ENCODE results near the gene PRELID2.

The PRELID2 gene

GRCh38 chr5:145775411-145775810 is 59.7 kb downstream of the PRELID2 start:
- Histone ChIP-seq H3F3A (ENCODE audit: low read depth) (no peaks in the 10 kb centered on the region), H3K9ac (ENCODE audit: low read depth, low read length, poor library complexity, severe bottlenecking) (no peak overlapping the region), H3K27me3 (ENCODE audit: insufficient read depth, low read length, poor library complexity, severe bottlenecking) (no peaks in the 10 kb centered on the region), H3K36me3 (ENCODE audit: insufficient read depth, low read length) (peaks cover 19% of the 10 kb centered on the region; the same call in 1 of the 2 replicates), H3K4me1 (ENCODE audit: insufficient read depth, low read length, poor library complexity, severe bottlenecking) (no peaks in the 10 kb centered on the region), H2AFZ (ENCODE audit: low read length) (no peak overlapping the region), H4K20me1 (ENCODE audit: insufficient read depth, low read length, poor library complexity, severe bottlenecking) (no peaks in the 10 kb centered on the region), H3K4me2 (ENCODE audit: low read depth, low read length, poor library complexity, severe bottlenecking) (no peak overlapping the region), H3K9me3 (ENCODE audit: insufficient read depth, low read depth, low read length) (no peaks in the 10 kb centered on the region), H3K9me2 (replicated peaks; ENCODE audit: low read depth, low read length) (no peaks in the 10 kb centered on the region), H3K79me2 (ENCODE audit: insufficient read depth, low read length) (no peaks in the 10 kb centered on the region), H3K4me3 (ENCODE audit: low read length, poor library complexity, severe bottlenecking) (no peak overlapping the region)
- TF ChIP-seq CTCF (conservative IDR thresholded peaks at IDR 0.05; ENCODE audit: low read length) (no peak), EZH2phosphoT487 (IDR thresholded peaks at IDR 0.05; ENCODE audit: borderline replicate concordance) (no peak)

- H3K9me3 ChIP-seq (ENCODE audit: insufficient read depth, low read depth, low read length), result no peaks in the 10 kb centered on the region
- no peak overlapping the region for H2AFZ ChIP-seq (ENCODE audit: low read length)
- peaks cover 19% of the 10 kb centered on the region; the same call in 1 of the 2 replicates for H3K36me3 ChIP-seq (ENCODE audit: insufficient read depth, low read length)
- no peaks in the 10 kb centered on the region for H3K27me3 ChIP-seq (ENCODE audit: insufficient read depth, low read length, poor library complexity, severe bottlenecking)
- H3K4me1 ChIP-seq (ENCODE audit: insufficient read depth, low read length, poor library complexity, severe bottlenecking), result no peaks in the 10 kb centered on the region
- no peaks in the 10 kb centered on the region for H3K9me2 ChIP-seq (replicated peaks; ENCODE audit: low read depth, low read length)
- H4K20me1 ChIP-seq (ENCODE audit: insufficient read depth, low read length, poor library complexity, severe bottlenecking), result no peaks in the 10 kb centered on the region
- H3K9ac ChIP-seq (ENCODE audit: low read depth, low read length, poor library complexity, severe bottlenecking), result no peak overlapping the region
- no peak overlapping the region for H3K4me3 ChIP-seq (ENCODE audit: low read length, poor library complexity, severe bottlenecking)
- H3F3A ChIP-seq (ENCODE audit: low read depth), result no peaks in the 10 kb centered on the region
- no peak overlapping the region for H3K4me2 ChIP-seq (ENCODE audit: low read depth, low read length, poor library complexity, severe bottlenecking)
- H3K79me2 ChIP-seq (ENCODE audit: insufficient read depth, low read length), result no peaks in the 10 kb centered on the region
- no peak for TF ChIP-seq EZH2phosphoT487 (IDR thresholded peaks at IDR 0.05; ENCODE audit: borderline replicate concordance)
- no peak for TF ChIP-seq CTCF (conservative IDR thresholded peaks at IDR 0.05; ENCODE audit: low read length)
Observed at GRCh38 chr5:145774442-145774841, 60.7 kb downstream of the PRELID2 start.

- H2AFZ ChIP-seq (ENCODE audit: low read length), result no peak overlapping the region
- H3K4me2 ChIP-seq (ENCODE audit: low read depth, low read length, poor library complexity, severe bottlenecking), result no peak overlapping the region
- H3K36me3 ChIP-seq (ENCODE audit: insufficient read depth, low read length), result peaks cover 15% of the 10 kb centered on the region; the same call in 1 of the 2 replicates
- H3K9me2 ChIP-seq (replicated peaks; ENCODE audit: low read depth, low read length), result no peaks in the 10 kb centered on the region
- H3K79me2 ChIP-seq (ENCODE audit: insufficient read depth, low read length), result no peaks in the 10 kb centered on the region
- H3F3A ChIP-seq (ENCODE audit: low read depth), result no peaks in the 10 kb centered on the region
- no peaks in the 10 kb centered on the region for H3K4me1 ChIP-seq (ENCODE audit: insufficient read depth, low read length, poor library complexity, severe bottlenecking)
- no peak for TF ChIP-seq EZH2phosphoT487 (IDR thresholded peaks at IDR 0.05; ENCODE audit: borderline replicate concordance)
- TF ChIP-seq CTCF (conservative IDR thresholded peaks at IDR 0.05; ENCODE audit: low read length), result no peak
- no peaks in the 10 kb centered on the region for H3K27me3 ChIP-seq (ENCODE audit: insufficient read depth, low read length, poor library complexity, severe bottlenecking)
- H3K9ac ChIP-seq (ENCODE audit: low read depth, low read length, poor library complexity, severe bottlenecking), result no peak overlapping the region
- no peak overlapping the region for H3K4me3 ChIP-seq (ENCODE audit: low read length, poor library complexity, severe bottlenecking)
- no peaks in the 10 kb centered on the region for H4K20me1 ChIP-seq (ENCODE audit: insufficient read depth, low read length, poor library complexity, severe bottlenecking)
- H3K9me3 ChIP-seq (ENCODE audit: insufficient read depth, low read depth, low read length), result no peaks in the 10 kb centered on the region
Observed at GRCh38 chr5:145772466-145772865, 62.7 kb downstream of the PRELID2 start.
